ENCODE data around the gene TIMM22.
A peak's percentile ranks its signal among the peaks of the same experiment; 100 is the strongest.
"Not testable (repeated sequence)": the region's sequence is repeated elsewhere in the genome, so short reads cannot be mapped to it uniquely, and the experiment has no call there.

Gene TIMM22

GRCh38 chr17:1047177-1047878 is 50.4 kb downstream of the TIMM22 start:
- no peak for ATAC-seq
- no peak overlapping the region for H3K4me3 Mint-ChIP-seq
- H3K36me3 Mint-ChIP-seq: peaks cover 26% of the 10 kb centered on the region
- H3K4me1 Mint-ChIP-seq: peaks cover 11% of the 10 kb centered on the region
- DNase-seq (ENCODE audit: low spot score in 2 of 2): no peak
- H3K9me3 Mint-ChIP-seq: no peaks in the 10 kb centered on the region
- H3K27ac Mint-ChIP-seq: peak overlapping the region; percentile 71

- Mint-ChIP-seq H3K9me3 (no peaks in the 10 kb centered on the region), H3K4me3 (no peak overlapping the region), H3K27ac (peak overlapping the region; percentile 71), H3K36me3 (peaks cover 26% of the 10 kb centered on the region), H3K4me1 (peaks cover 5% of the 10 kb centered on the region)
- DNase-seq (ENCODE audit: low spot score in 2 of 2): no peak
- ATAC-seq: no peak
These were observed 51.0 kb downstream of the TIMM22 start for GRCh38 chr17:1047879-1048470.

- not testable (repeated sequence) for H3K9me3 Mint-ChIP-seq; H3K27ac Mint-ChIP-seq; H3K4me1 Mint-ChIP-seq; DNase-seq (ENCODE audit: low spot score in 2 of 2); H3K4me3 Mint-ChIP-seq; ATAC-seq
- H3K36me3 Mint-ChIP-seq: peaks cover 28% of the 10 kb centered on the region
These were observed 51.7 kb downstream of the TIMM22 start for GRCh38 chr17:1048516-1049115.

GRCh38 chr17:1049446-1050225 is 52.7 kb downstream of the TIMM22 start:
- Mint-ChIP-seq H3K4me1 (peaks cover 5% of the 10 kb centered on the region), H3K9me3 (no peaks in the 10 kb centered on the region), H3K36me3 (peaks cover 36% of the 10 kb centered on the region), H3K27ac (peak overlapping the region; percentile 81), H3K4me3 (no peak overlapping the region)
- ATAC-seq (no peak), DNase-seq (ENCODE audit: low spot score in 2 of 2) (no peak)

- peak overlapping the region; percentile 27 for H3K4me3 Mint-ChIP-seq
- peaks cover 5% of the 10 kb centered on the region for H3K4me1 Mint-ChIP-seq
- peak overlapping the region; percentile 81 for H3K27ac Mint-ChIP-seq
- no peaks in the 10 kb centered on the region for H3K9me3 Mint-ChIP-seq
- DNase-seq (ENCODE audit: low spot score in 2 of 2): no peak
- peaks cover 39% of the 10 kb centered on the region for H3K36me3 Mint-ChIP-seq
- ATAC-seq: peak; percentile 24
These were observed 53.5 kb downstream of the TIMM22 start for GRCh38 chr17:1050246-1050995.

GRCh38 chr17:1050996-1051925 is 54.3 kb downstream of the TIMM22 start:
- H3K36me3 Mint-ChIP-seq: peaks cover 41% of the 10 kb centered on the region
- ATAC-seq (peak; percentile 15), DNase-seq (ENCODE audit: low spot score in 2 of 2) (no peak)
- H3K27ac Mint-ChIP-seq: peak overlapping the region; percentile 81
- no peaks in the 10 kb centered on the region for H3K9me3 Mint-ChIP-seq
- peaks cover 5% of the 10 kb centered on the region for H3K4me1 Mint-ChIP-seq
- peak overlapping the region; percentile 27 for H3K4me3 Mint-ChIP-seq

Data from stimulated activated effector memory CD8-positive, alpha-beta T cell treated with anti-CD3 and anti-CD28 coated beads, Interleukin-12 subunit alpha, Interleukin-12 subunit beta, amount 100 ng/mL, for 72 hours (primary cell).